KMS-11 (cell line): ENCODE results near the gene RPS21.

Experiments used
- H2AFZ ChIP-seq: fragments of 200-600 bp; sonication (generic); 2 replicates; pipeline ENCODE4 v1.6.1; 2016; ENCODE audit warnings: antibody characterized with exemption, mixed run types, low read depth
- H3K27ac ChIP-seq: fragments of 200-600 bp; sonication (generic); 2 replicates; pipeline ENCODE4 v1.6.1; 2016; ENCODE audit warnings: mild to moderate bottlenecking, mixed run types
- H3K27me3 ChIP-seq: fragments of 200-600 bp; sonication (generic); 2 replicates; pipeline ENCODE4 v1.6.1; 2017; ENCODE audit warnings: mild to moderate bottlenecking, low read depth, mixed run types, moderate library complexity; ENCODE audit not compliant: insufficient read depth
- H3K36me3 ChIP-seq: fragments of 200-600 bp; sonication (generic); 2 replicates; pipeline ENCODE4 v1.6.1; 2017; ENCODE audit warnings: mild to moderate bottlenecking, mixed run types; ENCODE audit not compliant: insufficient read depth
- H3K4me1 ChIP-seq: fragments of 200-600 bp; sonication (generic); 2 replicates; pipeline ENCODE4 v1.6.1; 2016; ENCODE audit warnings: mild to moderate bottlenecking, low read depth, mixed run types; ENCODE audit not compliant: poor library complexity, severe bottlenecking
- H3K4me2 ChIP-seq: fragments of 200-600 bp; sonication (generic); 2 replicates; pipeline ENCODE4 v1.7.0; 2016; ENCODE audit warnings: mild to moderate bottlenecking, mixed run types
- H3K4me3 ChIP-seq: fragments of 200-600 bp; sonication (generic); IDR thresholded peaks from 2 replicates; pipeline ENCODE4 v1.6.1; 2017; ENCODE audit warnings: low read depth, low read length, mixed read lengths; ENCODE audit not compliant: insufficient read depth
- H3K79me2 ChIP-seq: fragments of 200-600 bp; sonication (generic); 2 replicates; pipeline ENCODE4 v1.6.1; 2016; ENCODE audit warnings: low read depth, mixed run types; ENCODE audit not compliant: insufficient read depth
- H3K9ac ChIP-seq: fragments of 200-600 bp; sonication (generic); 2 replicates; pipeline ENCODE4 v1.6.1; 2016; ENCODE audit warnings: mild to moderate bottlenecking, mixed run types
- H4K20me1 ChIP-seq: fragments of 200-600 bp; sonication (generic); 2 replicates; pipeline ENCODE4 v1.6.1; 2016; ENCODE audit warnings: mild to moderate bottlenecking, mixed run types; ENCODE audit not compliant: insufficient read depth
- CTCF ChIP-seq: fragments of 200-600 bp; sonication (generic); conservative IDR thresholded peaks from 2 replicates; pipeline ENCODE4 v1.6.1; 2017; ENCODE audit warnings: low read depth, mild to moderate bottlenecking, antibody characterized with exemption, low read length, moderate library complexity, mixed read lengths

Gene RPS21

DNA sequence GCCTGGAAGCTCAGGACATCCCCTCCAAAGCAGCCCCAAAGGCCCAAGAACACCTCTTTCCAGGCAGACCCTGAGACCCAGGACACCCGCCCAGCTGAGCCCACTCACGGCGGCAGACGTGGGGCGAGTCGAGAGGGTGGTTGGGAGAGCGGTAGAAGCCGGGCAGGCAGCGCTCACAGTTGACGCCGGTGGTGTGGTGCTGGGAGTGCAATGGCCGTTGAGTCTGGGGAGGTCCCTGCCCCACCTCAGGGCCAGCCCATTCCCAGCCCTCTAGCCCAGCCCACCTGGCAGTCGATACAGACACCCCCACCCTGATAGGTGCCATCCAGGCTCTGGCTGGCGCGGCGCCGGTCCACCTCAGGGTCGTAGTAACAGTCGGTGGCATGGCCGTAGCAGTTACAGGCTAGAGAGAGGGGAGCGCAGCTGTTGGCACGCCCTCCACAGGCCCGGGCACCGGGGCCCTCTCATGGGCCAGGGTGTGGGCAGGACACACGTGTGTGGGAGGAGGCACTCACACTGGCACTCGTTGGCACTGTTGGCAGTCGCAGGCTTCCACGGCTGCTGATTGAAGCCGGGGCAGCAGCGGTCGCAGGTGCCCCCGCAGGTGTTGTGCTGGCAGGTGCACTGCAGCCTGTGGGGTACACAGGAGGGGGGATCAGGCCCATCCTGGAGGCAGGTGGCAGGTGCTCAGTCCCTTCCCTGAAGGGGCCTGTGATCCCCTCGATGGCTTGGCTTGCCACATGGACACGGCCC lies 40.3 kb upstream of the RPS21 start:
- Histone ChIP-seq H3K27ac (no peak overlapping the region), H3K4me2 (no peak overlapping the region), H3K79me2 (no peaks in the 10 kb centered on the region), H3K36me3 (no peaks in the 10 kb centered on the region), H2AFZ (no peak overlapping the region), H3K27me3 (no peaks in the 10 kb centered on the region), H3K4me3 (no peak overlapping the region), H4K20me1 (no peaks in the 10 kb centered on the region), H3K9ac (no peak overlapping the region), H3K4me1 (peaks cover 3% of the 10 kb centered on the region)
- TF ChIP-seq CTCF, result no peak

- Histone ChIP-seq H4K20me1 (no peaks in the 10 kb centered on the region), H3K79me2 (no peaks in the 10 kb centered on the region), H3K27me3 (no peaks in the 10 kb centered on the region), H3K9ac (no peak overlapping the region), H3K36me3 (no peaks in the 10 kb centered on the region), H2AFZ (no peak overlapping the region), H3K4me3 (no peak overlapping the region), H3K4me2 (no peak overlapping the region), H3K4me1 (no peaks in the 10 kb centered on the region), H3K27ac (no peak overlapping the region)
- no peak for TF ChIP-seq CTCF
These were observed 39.8 kb upstream of the RPS21 start for GRCh38 chr20:62347151-62347404.

GRCh38 chr20:62347445-62347844 lies 39.5 kb upstream of the RPS21 start:
- H3K27me3 ChIP-seq, result no peaks in the 10 kb centered on the region
- H3K36me3 ChIP-seq, result no peaks in the 10 kb centered on the region
- no peak overlapping the region for H3K4me2 ChIP-seq
- no peak overlapping the region for H3K9ac ChIP-seq
- H2AFZ ChIP-seq, result no peak overlapping the region
- no peak for TF ChIP-seq CTCF
- H3K4me1 ChIP-seq, result no peaks in the 10 kb centered on the region
- H3K27ac ChIP-seq, result no peak overlapping the region
- no peak overlapping the region for H3K4me3 ChIP-seq
- no peaks in the 10 kb centered on the region for H4K20me1 ChIP-seq
- H3K79me2 ChIP-seq, result no peaks in the 10 kb centered on the region

- Histone ChIP-seq H3K36me3 (no peaks in the 10 kb centered on the region), H3K4me1 (no peaks in the 10 kb centered on the region), H3K4me2 (no peak overlapping the region), H3K9ac (no peak overlapping the region), H2AFZ (no peak overlapping the region), H3K79me2 (no peaks in the 10 kb centered on the region), H3K27ac (no peak overlapping the region), H4K20me1 (no peaks in the 10 kb centered on the region), H3K4me3 (no peak overlapping the region), H3K27me3 (no peaks in the 10 kb centered on the region)
- TF ChIP-seq CTCF, result no peak
These were observed 38.3 kb upstream of the RPS21 start for GRCh38 chr20:62348604-62349003.
